HUES64 (cell line): ENCODE data around the gene ZFP62. TPM values are rescaled to one million over a fixed set of nuclear protein-coding genes. Genes with fewer than 3 reads are reported as not detected.
"Not testable (repeated sequence)": the region's sequence is repeated elsewhere in the genome, so short reads cannot be mapped to it uniquely, and the experiment has no call there.

Experiments
- H3K27ac ChIP-seq: 2 replicates; pipeline ENCODE4 v1.7.0; 2013; ENCODE audit warnings: low read depth, low read length, inconsistent platforms
- H3K27me3 ChIP-seq: 2 replicates; pipeline ENCODE4 v1.6.1; 2013; ENCODE audit warnings: mild to moderate bottlenecking, low read length; ENCODE audit not compliant: insufficient read depth
- H3K36me3 ChIP-seq: 2 replicates; pipeline ENCODE4 v1.6.1; 2013; ENCODE audit warnings: mild to moderate bottlenecking, low read length; ENCODE audit not compliant: insufficient read depth
- H3K4me1 ChIP-seq: 2 replicates; pipeline ENCODE4 v1.6.1; 2013; ENCODE audit warnings: mild to moderate bottlenecking, low read length, moderate library complexity; ENCODE audit not compliant: insufficient read depth
- H3K4me3 ChIP-seq: 2 replicates; pipeline ENCODE4 v1.5.1; 2013; ENCODE audit warnings: mild to moderate bottlenecking, low read length, moderate library complexity
- H3K9ac ChIP-seq: 2 replicates; pipeline ENCODE4 v1.6.1; 2013; ENCODE audit warnings: mild to moderate bottlenecking, low read depth, low read length
- H3K9me3 ChIP-seq: 2 replicates; pipeline ENCODE4 v1.6.1; 2013; ENCODE audit warnings: low read depth, low read length; ENCODE audit not compliant: insufficient read depth
- WGBS: fragments of 150-250, 120-280 bp; methylation state at CpG from one replicate; pipeline ENCODE4 v1.1.7; 2013; ENCODE audit warnings: missing lambda C conversion rate; 5-methylcytosine and 5-hydroxymethylcytosine counted together
- polyA plus RNA-seq, 2 experiments: library from polyadenylated mRNA; stranded (reverse); fragments of 50-300 nt; gene quantifications; one replicate each; pipeline ENCODE4 v1.2.3, GENCODE V29; 2013

The ZFP62 gene
- polyA plus RNA-seq (2013, experiment 1 of 2): 16.7 TPM
- 25.7 TPM for polyA plus RNA-seq (2013, experiment 2 of 2)

DNA sequence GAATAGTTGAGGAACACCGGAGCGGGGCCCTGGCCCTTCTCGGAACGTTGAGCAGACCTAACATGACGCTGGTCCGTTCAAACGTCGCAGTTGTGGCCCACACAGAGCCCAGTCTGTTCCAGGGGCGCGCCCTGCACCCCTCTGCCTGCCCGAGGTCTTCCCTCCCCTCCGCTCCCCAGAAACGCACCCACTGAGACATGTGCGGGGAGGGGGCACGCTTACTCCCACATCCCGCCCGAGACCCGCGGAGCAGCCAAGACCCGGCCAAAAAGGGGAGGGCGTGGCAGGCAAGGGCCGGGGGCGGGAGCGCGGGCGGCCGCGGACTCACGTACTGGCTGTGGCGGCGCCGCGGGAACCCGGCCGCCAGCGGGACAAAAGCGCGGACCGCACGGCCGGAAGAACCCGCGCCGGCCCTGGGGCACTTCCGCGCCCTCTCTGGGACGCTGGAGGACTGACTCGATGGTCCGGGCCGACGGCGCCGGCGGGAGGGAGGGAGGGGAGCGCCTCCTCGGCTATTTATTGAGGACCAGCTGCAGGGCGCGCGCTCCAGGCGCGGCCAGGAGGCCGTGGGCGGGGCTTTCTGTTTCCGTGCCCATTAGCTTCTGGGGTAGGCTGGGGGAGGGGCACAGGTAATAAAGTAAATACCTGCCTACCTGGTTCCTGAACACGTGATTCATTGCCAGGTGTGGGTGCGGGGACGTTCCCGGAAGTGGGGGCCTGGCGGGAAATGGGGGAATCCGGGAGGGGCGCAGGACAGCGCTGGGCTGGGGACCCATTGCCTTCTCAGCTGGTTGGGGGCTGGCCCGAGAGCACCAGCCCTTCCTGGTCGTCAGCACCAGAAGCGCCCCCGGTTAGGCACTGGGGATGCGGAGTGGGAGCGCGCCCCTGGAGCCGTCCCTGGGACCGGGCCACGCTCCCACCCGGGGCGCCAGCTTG lies at the start of gene ZFP62:
Gene ZFP62, minus strand, starts transcription at position 390 of the 936 bp plus-strand sequence. Its CDS starts 57 bp downstream, at position 333.
- Histone ChIP-seq H3K27me3 (no peaks in the 10 kb centered on the region), H3K4me1 (peaks cover 16% of the 10 kb centered on the region), H3K4me3 (peak within 1 kb of the TSS; percentile 96), H3K9ac (peak within 1 kb of the TSS; percentile 92), H3K36me3 (peaks cover 5% of the 10 kb centered on the region), H3K27ac (peak within 1 kb of the TSS; percentile 86), H3K9me3 (no peaks in the 10 kb centered on the region)
- WGBS: under 1% methylated on average over 84 of the region's 84 CpGs

DNA sequence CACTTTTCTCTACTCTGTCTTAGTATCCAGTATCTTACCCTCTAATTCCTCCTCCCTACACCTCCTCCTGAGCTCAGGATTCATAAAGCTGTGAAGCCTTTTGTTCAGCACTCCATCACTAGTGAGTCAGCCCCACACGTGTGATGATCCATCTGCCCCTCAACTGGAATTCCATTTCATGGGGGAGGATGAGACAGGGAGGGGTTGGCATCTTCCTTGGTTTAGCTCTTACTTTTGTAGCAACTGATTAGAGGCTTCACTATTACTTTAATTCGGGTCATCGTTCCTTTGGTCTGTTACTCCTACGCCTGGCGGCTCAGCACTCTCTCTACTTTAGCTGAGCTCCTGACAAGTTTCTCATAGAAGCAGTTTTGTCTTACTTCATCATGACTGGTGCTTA lies 49.7 kb upstream of the ZFP62 start:
- no peaks in the 10 kb centered on the region for H3K36me3 ChIP-seq
- H3K27ac ChIP-seq: no peak overlapping the region
- H3K4me1 ChIP-seq: peaks cover 3% of the 10 kb centered on the region; the same call in 1 of the 2 replicates
- H3K9ac ChIP-seq: no peak overlapping the region
- no peaks in the 10 kb centered on the region for H3K27me3 ChIP-seq
- 83% methylated on average over 5 of the region's 5 CpGs for WGBS
- no peak overlapping the region for H3K4me3 ChIP-seq
- H3K9me3 ChIP-seq: peaks cover 24% of the 10 kb centered on the region

DNA sequence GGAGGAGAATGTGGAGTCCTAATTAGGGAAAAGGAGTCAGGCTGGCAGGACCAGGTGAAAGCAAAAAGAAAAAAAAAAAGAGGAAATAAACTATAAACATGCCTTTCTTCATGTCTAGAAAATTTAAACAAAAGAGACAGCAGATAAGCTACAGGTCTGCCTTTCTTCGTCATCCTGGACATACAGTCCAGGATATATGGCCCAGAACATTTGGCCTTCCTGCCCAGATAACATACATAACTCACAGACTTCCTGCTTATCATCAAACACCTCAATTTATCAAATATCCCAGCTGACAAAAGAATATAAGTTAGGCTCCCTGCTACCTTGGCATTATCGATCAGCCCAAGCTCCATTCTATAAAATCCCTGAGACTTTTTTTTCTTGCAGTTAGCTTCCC lies 49.1 kb upstream of the ZFP62 start:
- H3K9ac ChIP-seq: no peak overlapping the region
- H3K36me3 ChIP-seq: no peaks in the 10 kb centered on the region
- no peak overlapping the region for H3K27ac ChIP-seq
- peaks cover 3% of the 10 kb centered on the region; the same call in 1 of the 2 replicates for H3K4me1 ChIP-seq
- WGBS: 68% methylated on average over 2 of the region's 2 CpGs
- peaks cover 23% of the 10 kb centered on the region for H3K9me3 ChIP-seq
- no peak overlapping the region for H3K4me3 ChIP-seq
- no peaks in the 10 kb centered on the region for H3K27me3 ChIP-seq

DNA sequence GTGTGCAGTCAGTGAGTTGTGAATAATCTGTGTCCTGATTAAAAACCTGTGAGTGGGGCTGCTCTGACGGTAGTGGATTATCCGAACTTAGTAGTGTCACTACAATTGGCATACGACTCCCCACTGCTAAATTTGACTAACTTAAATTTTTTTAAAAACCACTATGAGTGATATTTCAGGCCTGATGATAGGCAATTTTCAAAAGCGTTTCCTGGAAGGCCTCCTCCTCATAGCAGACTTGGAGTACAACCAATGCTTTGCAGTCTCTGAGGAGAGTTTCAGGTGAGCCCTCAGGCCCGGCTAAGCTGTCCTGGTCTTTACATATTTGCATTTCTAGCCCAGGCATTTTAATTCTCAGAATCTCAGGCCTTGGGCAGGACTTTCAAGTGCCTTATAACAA lies 48.7 kb upstream of the ZFP62 start:
- H3K36me3 ChIP-seq: no peaks in the 10 kb centered on the region
- H3K4me3 ChIP-seq: no peak overlapping the region
- H3K4me1 ChIP-seq: peaks cover 3% of the 10 kb centered on the region; the same call in 1 of the 2 replicates
- H3K27me3 ChIP-seq: no peaks in the 10 kb centered on the region
- H3K9me3 ChIP-seq: peaks cover 23% of the 10 kb centered on the region
- H3K27ac ChIP-seq: no peak overlapping the region
- WGBS: 75% methylated on average over 5 of the region's 5 CpGs
- H3K9ac ChIP-seq: no peak overlapping the region

DNA sequence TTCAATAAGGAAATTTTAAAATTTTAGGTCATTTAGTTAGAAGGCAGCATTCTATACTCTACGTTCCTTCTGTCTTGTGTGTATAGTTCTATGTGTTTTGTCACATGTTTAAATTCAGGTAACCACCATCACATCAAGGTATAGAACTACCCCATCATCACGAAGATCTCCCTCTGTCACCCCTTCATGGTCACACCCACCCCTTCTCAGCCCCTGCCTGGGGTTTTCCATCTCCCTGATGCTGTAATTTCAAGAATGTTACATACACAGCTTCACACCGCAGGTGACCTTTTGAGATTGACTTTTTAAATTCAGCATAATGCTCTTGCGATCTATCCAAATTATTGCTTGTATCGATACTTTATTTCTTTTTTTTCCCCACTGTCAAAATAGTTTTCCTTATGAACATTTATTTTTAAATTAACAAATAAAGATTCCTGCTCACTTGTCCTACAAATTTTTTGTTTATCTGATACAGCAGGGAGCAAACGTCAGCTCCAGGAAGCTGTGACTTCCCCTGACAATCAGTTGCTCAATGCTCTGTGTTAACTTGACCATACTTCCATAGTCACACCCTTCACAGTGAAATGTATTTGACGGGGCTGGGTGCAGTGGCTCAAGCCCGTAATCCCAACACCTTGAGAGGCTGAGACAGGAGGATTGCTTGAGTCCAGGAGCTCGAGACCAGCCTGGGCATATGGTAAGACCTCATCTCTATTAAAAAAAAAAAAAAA lies 48.1 kb upstream of the ZFP62 start:
- H3K9me3 ChIP-seq: peaks cover 21% of the 10 kb centered on the region
- no peaks in the 10 kb centered on the region for H3K36me3 ChIP-seq
- peaks cover 3% of the 10 kb centered on the region; the same call in 1 of the 2 replicates for H3K4me1 ChIP-seq
- H3K4me3 ChIP-seq: no peak overlapping the region
- WGBS: 80% methylated on average over 8 of the region's 9 CpGs
- no peaks in the 10 kb centered on the region for H3K27me3 ChIP-seq
- H3K27ac ChIP-seq: no peak overlapping the region
- H3K9ac ChIP-seq: no peak overlapping the region

DNA sequence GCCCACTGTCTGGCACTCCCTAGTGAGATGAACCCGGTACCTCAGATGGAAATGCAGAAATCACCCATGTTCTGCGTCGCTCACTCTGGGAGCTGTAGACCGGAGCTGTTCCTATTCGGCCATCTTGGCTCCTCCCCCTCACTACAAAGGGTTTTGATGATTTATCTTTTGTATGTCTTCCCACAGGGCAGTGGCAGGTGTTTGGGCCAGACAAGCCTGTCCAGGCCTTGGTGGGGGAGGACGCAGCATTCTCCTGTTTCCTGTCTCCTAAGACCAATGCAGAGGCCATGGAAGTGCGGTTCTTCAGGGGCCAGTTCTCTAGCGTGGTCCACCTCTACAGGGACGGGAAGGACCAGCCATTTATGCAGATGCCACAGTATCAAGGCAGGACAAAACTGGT lies 47.3 kb upstream of the ZFP62 start:
- peaks cover 3% of the 10 kb centered on the region; the same call in 1 of the 2 replicates for H3K4me1 ChIP-seq
- no peaks in the 10 kb centered on the region for H3K27me3 ChIP-seq
- H3K27ac ChIP-seq: no peak overlapping the region
- WGBS: 92% methylated on average over 9 of the region's 9 CpGs
- 0 out of 2 replicates have a peak overlapping the region, but pooled peaks have one; percentile 14 for H3K4me3 ChIP-seq
- H3K36me3 ChIP-seq: no peaks in the 10 kb centered on the region
- H3K9me3 ChIP-seq: peaks cover 17% of the 10 kb centered on the region; the same call in 1 of the 2 replicates
- H3K9ac ChIP-seq: no peak overlapping the region

DNA sequence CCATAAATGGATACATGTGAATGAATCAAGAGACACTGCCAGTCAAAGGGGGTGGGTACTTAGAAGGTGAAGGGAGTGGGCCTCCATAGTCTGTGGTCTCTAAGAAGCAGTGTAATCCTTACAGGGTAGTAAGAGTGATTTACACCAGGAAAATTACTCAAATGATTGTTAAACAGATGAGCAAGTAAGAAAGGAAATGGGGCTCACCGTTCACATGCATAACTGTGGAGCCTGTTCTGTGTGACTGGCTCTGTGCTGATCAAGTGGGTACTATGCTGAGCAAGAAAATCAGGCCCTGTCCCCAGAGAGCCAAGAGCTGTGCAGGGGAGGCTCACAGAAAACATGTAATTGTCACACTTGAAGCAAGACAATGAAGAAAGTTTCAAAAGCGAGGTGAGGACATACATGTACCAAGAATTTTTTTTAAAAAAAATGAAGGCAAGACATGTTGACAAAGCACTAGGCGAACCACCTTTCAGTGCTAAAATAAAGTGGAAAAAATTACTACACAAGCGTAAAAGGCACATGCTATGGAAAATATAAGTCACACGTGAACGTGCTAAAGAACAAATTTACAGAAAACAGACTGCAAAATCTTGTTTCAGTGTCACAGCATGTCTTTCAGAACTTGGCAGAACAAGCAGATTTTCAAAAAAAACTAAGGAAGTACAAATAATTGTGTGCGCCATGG lies 40.4 kb upstream of the ZFP62 start:
- WGBS: 78% methylated on average over 7 of the region's 7 CpGs
- peaks cover 26% of the 10 kb centered on the region for H3K9me3 ChIP-seq
- H3K36me3 ChIP-seq: no peaks in the 10 kb centered on the region
- H3K27ac ChIP-seq: no peak overlapping the region
- H3K9ac ChIP-seq: no peak overlapping the region
- H3K4me3 ChIP-seq: no peak overlapping the region
- H3K4me1 ChIP-seq: no peaks in the 10 kb centered on the region
- H3K27me3 ChIP-seq: no peaks in the 10 kb centered on the region

DNA sequence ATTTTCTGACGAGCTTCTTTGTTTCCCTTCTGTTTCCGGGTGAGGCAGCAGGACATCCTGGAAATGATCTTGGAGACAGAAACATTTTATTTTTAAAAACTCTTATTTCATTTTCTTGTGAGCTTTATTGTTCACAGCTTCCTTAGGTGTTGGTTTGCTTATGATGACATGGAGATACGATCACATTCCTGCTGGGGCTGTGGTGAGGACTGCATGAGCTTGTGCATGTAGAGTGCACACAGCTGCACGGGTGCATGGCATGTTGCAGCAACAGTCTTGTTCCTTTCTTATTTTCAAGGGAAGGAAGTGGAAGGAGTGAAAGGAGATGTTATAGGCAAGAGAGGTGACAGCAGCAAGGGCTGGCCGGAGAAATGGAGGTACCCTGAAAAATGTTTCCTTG lies 39.1 kb upstream of the ZFP62 start:
- H3K4me3 ChIP-seq: no peak overlapping the region
- 85% methylated on average over 5 of the region's 5 CpGs for WGBS

DNA sequence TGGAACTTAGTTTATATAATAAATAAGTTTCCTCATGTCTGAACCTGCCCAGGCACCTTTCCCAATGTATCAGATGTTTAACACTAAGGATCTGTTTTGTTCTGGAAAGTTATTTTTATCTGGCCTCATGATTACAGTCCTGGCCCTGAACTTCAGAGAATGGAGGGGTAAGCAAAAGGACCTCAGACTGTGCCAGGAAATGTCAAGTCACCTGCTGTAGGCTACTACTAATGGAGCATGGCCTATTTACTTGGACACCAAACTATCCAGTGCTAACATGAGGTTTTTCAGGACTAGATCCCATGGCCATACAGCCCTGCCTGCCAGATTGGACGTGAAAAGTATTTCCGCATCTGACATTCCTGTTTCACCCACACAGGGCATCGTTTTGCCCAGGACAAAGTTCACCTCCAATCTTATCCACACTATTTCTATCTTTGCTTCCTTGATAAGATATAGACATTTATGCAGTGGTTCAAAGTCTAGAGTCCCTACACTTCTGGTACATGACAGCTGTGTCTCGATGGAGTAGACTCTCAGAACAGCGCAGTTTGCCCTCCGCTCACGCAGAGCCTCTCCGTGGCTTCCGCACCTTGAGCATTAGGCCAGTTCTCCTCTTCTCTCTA lies 37.7 kb upstream of the ZFP62 start, which contains the start of gene BTNL8:
Gene BTNL8, plus strand, starts transcription at position 539 of the 626 bp plus-strand sequence. CDS start 152 bp downstream, outside the sequence.
- Histone ChIP-seq H3K27me3 (no peaks in the 10 kb centered on the region), H3K36me3 (no peaks in the 10 kb centered on the region), H3K4me1 (no peaks in the 10 kb centered on the region), H3K4me3 (no peak within 1 kb of the TSS), H3K9me3 (peaks cover 26% of the 10 kb centered on the region), H3K27ac (no peak within 1 kb of the TSS), H3K9ac (no peak within 1 kb of the TSS)
- WGBS: 86% methylated on average over 9 of the region's 9 CpGs

More for the DNA sequence above, 39.1 kb upstream of the ZFP62 start:
- Histone ChIP-seq H3K36me3 (no peaks in the 10 kb centered on the region), H3K9me3 (peaks cover 26% of the 10 kb centered on the region), H3K27ac (no peak overlapping the region), H3K27me3 (no peaks in the 10 kb centered on the region), H3K9ac (no peak overlapping the region), H3K4me1 (no peaks in the 10 kb centered on the region)

DNA sequence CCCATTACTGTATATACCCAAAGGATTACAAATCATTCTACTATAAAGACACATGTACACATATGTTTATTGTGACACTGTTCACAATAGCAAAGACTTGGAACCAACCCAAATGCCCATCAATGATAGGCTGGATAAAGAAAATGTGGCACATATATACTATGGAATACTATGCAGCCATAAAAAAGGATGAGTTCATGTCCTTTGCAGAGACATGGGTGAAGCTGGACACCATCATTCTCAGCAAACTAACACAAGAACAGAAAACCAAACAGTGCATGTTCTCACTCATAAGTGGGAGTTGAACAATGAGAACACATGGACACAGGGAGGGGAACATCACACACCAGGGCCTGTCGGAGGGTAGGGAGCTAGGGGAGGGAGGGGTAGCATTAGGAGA lies 34.3 kb upstream of the ZFP62 start:
- WGBS: 93% methylated on average over 1 of the region's 1 CpG

More for the DNA sequence above, 34.3 kb upstream of the ZFP62 start:
- not testable (repeated sequence) for H3K27me3 ChIP-seq, H3K4me1 ChIP-seq, H3K4me3 ChIP-seq, H3K27ac ChIP-seq, H3K36me3 ChIP-seq, H3K9ac ChIP-seq
- peaks cover 17% of the 10 kb centered on the region for H3K9me3 ChIP-seq
